Measurements from ENCODE around the gene NUTF2. TPM values are rescaled to one million over a fixed set of nuclear protein-coding genes. Genes with fewer than 3 reads are reported as not detected.

Gene NUTF2
- total RNA-seq, 2 experiments from 2014 or later, result 152 to 157 TPM

DNA sequence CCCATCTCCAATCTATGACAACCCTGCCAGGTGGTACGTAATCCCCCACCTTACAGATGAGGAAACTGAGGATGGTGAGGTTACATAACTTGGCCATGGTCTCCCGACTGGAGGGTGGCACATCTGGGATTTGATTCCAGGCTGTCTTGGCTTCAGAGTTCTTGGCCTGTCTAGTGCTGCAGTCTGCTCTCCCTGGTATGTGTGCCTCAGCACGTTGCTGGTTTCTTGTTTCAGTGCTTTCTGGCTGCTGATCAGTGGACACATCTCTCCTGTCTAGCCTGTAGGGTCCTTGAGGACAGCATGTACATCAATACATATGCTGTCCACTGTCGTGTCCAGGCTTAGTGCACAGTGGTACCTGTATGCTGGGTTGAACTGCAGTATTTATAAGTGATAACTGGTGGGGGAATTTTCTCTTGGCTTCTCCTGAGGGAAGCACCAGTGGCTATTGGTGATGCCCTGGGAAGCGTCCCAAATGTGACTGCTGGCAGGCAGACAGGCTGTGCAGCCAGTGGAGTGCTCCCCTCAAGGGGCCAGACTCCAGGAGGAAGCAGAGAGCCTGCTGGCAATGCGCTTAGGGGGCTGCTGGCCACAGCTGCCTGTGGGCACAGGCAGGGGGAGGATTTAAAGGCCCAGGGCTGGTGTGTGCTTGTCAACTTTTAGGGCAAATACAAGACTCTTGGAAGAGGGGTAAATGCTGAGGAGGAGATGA lies 70.6 kb downstream of the NUTF2 start:
- H3K4me3 Mint-ChIP-seq, result no peak overlapping the region
- ATAC-seq (peak; percentile 12), DNase-seq (no peak)
- H3K4me1 Mint-ChIP-seq (ENCODE audit: low read depth), result peaks cover 28% of the 10 kb centered on the region
- TF ChIP-seq, protein P1, sequence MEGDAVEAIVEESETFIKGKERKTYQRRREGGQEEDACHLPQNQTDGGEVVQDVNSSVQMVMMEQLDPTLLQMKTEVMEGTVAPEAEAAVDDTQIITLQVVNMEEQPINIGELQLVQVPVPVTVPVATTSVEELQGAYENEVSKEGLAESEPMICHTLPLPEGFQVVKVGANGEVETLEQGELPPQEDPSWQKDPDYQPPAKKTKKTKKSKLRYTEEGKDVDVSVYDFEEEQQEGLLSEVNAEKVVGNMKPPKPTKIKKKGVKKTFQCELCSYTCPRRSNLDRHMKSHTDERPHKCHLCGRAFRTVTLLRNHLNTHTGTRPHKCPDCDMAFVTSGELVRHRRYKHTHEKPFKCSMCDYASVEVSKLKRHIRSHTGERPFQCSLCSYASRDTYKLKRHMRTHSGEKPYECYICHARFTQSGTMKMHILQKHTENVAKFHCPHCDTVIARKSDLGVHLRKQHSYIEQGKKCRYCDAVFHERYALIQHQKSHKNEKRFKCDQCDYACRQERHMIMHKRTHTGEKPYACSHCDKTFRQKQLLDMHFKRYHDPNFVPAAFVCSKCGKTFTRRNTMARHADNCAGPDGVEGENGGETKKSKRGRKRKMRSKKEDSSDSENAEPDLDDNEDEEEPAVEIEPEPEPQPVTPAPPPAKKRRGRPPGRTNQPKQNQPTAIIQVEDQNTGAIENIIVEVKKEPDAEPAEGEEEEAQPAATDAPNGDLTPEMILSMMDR (IDR thresholded peaks at IDR 0.05), result no peak
- no peaks in the 10 kb centered on the region for H3K27me3 Mint-ChIP-seq
- H3K9me3 Mint-ChIP-seq, result no peaks in the 10 kb centered on the region
- H3K27ac Mint-ChIP-seq, result peak overlapping the region; percentile 82
- ChIA-PET POLR2A (interaction anchor here (1.2 to 1.5 kb wide), 2 partner anchors 18 to 76 kb away, joined by 3 to 6 read pairs; no protein-coding TSS in a partner anchor), CTCF (interaction anchor here (0.6 to 2.0 kb wide), 5 partner anchors 8 to 101 kb away, joined by 3 to 14 read pairs (median 8); no protein-coding TSS in a partner anchor)
- intact Hi-C loops (cut with micrococcal nuclease), result no loop called here
- peaks cover 2% of the 10 kb centered on the region for H3K36me3 Mint-ChIP-seq (ENCODE audit: low read depth)

DNA sequence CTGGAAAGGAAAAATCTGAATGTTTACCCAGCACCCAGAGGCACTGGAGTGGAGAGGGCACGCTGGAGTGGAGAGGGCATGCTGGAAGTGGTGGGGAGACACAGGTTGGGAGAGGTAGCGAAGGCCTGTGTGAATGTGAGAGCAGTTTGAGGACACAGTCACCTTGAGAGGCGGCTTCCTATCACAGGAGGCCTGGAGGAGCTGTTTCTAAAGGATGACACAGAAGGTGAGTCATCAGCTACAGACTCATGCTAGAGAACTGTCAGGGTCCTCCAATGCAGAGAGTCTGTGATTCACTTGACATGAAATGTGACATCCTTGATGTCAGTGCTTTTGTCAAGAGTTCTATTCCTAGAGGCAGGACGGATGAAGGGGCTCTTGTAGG lies 71.1 kb downstream of the NUTF2 start:
- Mint-ChIP-seq H3K27me3 (no peaks in the 10 kb centered on the region), H3K27ac (peak overlapping the region; percentile 82), H3K36me3 (ENCODE audit: low read depth) (peaks cover 2% of the 10 kb centered on the region), H3K9me3 (no peaks in the 10 kb centered on the region), H3K4me1 (ENCODE audit: low read depth) (peaks cover 30% of the 10 kb centered on the region), H3K4me3 (no peak overlapping the region)
- ATAC-seq (peak; percentile 100), DNase-seq (peak; percentile 75)
- TF ChIP-seq, protein P1 (IDR thresholded peaks at IDR 0.05), result no peak
- ChIA-PET CTCF (interaction anchor here (0.6 to 2.0 kb wide), 7 partner anchors 9 to 123 kb away, joined by 3 to 14 read pairs (median 3); no protein-coding TSS in a partner anchor), POLR2A (interaction anchor here (1.2 to 1.5 kb wide), 2 partner anchors 18 to 77 kb away, joined by 3 to 6 read pairs; no protein-coding TSS in a partner anchor)
- intact Hi-C loops (cut with micrococcal nuclease), result no loop called here

DNA sequence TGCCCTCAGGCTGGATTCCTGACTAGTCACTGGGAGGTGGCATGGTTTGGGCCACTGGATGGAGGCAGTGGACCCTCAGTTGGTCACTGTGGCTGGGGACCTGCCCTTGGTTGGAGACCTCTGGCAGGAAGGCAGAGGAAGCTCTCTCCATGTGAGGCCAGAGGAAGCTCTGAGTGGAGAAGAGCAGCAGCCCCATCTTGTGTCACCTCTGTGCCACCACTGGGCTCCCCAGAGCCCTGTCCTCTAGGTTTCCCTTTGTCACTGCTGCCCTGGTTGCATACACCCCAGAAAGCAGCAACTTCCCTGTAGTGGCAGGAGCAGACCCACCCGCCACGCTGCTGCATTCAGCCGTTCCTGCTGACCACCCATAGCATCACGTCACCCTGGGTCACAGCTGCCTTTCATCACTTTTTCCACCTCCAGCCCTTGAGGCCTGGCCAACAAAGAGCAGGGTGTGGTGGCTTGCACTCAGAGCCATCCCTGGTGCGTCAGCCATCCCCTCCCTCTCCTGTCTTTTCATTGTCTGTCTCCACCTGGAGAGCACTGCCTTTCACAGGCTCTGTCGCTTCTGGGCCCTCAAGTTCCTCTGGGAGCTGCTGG lies 73.0 kb downstream of the NUTF2 start:
- no peak overlapping the region for H3K4me3 Mint-ChIP-seq
- TF ChIP-seq, protein P1 (IDR thresholded peaks at IDR 0.05), result no peak
- peaks cover 30% of the 10 kb centered on the region for H3K4me1 Mint-ChIP-seq (ENCODE audit: low read depth)
- DNase-seq (no peak), ATAC-seq (no peak)
- peaks cover 2% of the 10 kb centered on the region for H3K36me3 Mint-ChIP-seq (ENCODE audit: low read depth)
- intact Hi-C loops (cut with micrococcal nuclease), result no loop called here
- ChIA-PET CTCF (interaction anchor here (0.7 to 2.1 kb wide), 8 partner anchors 9 to 145 kb away, joined by 3 to 18 read pairs (median 4); no protein-coding TSS in a partner anchor), POLR2A (interaction anchor here (1.0 to 1.4 kb wide), 3 partner anchors 15 to 26 kb away, joined by 3 to 4 read pairs (median 3); no protein-coding TSS in a partner anchor)
- H3K27ac Mint-ChIP-seq, result no peak overlapping the region
- no peaks in the 10 kb centered on the region for H3K27me3 Mint-ChIP-seq
- no peaks in the 10 kb centered on the region for H3K9me3 Mint-ChIP-seq

Other genes starting within 250 kb of the NUTF2 start
- gene CARMIL2, start 201.8 kb upstream of the NUTF2 start, total RNA-seq, result 100 to 1,000 TPM; 151 to 155 TPM
- gene ACD, start 186.7 kb upstream of the NUTF2 start, total RNA-seq, result 10 to 100 TPM; 50.8 to 53.7 TPM
- gene PARD6A, start 186.0 kb upstream of the NUTF2 start, total RNA-seq, result 1 to 10 TPM; 6.3 to 7.2 TPM
- gene ENKD1, start 180.2 kb upstream of the NUTF2 start, total RNA-seq, result 1 to 10 TPM; 8.4 to 8.9 TPM
- 1 to 10 TPM; 2.8 to 4.7 TPM for gene C16orf86, start 180.1 kb upstream of the NUTF2 start, total RNA-seq
- gene GFOD2, start 127.6 kb upstream of the NUTF2 start, total RNA-seq, result 10 to 100 TPM; 11.6 to 14.1 TPM
- gene RANBP10, start 40.4 kb upstream of the NUTF2 start, total RNA-seq, result 10 to 100 TPM; 15.9 to 18.9 TPM
- gene TSNAXIP1, start 40.0 kb upstream of the NUTF2 start, total RNA-seq, result under 1 TPM; 0.40 to 0.47 TPM
- gene THAP11, start 4.6 kb upstream of the NUTF2 start, total RNA-seq, result 10 to 100 TPM; 40.6 to 40.7 TPM
- 10 to 100 TPM; 40.4 to 42.2 TPM for gene CENPT, start 760 bp downstream of the NUTF2 start, total RNA-seq
- 10 to 100 TPM; 78.7 to 90.9 TPM for gene EDC4, start 26.1 kb downstream of the NUTF2 start, total RNA-seq
- gene NRN1L, start 38.0 kb downstream of the NUTF2 start, total RNA-seq, result under 1 TPM in 1 of 2 experiments, not detected in 1; 0.83 TPM
- gene PSKH1, start 46.3 kb downstream of the NUTF2 start, total RNA-seq, result 1 to 10 TPM; 8.4 to 8.5 TPM
- 1 to 10 TPM; 3.8 to 3.9 TPM for gene CTRL, start 84.9 kb downstream of the NUTF2 start, total RNA-seq
- 100 to 1,000 TPM; 205 to 206 TPM for gene PSMB10, start 89.9 kb downstream of the NUTF2 start, total RNA-seq
- 10 to 100 TPM; 10.6 to 14.3 TPM for gene LCAT, start 97.2 kb downstream of the NUTF2 start, total RNA-seq
- 10 to 100 TPM; 32.5 to 38.0 TPM for gene SLC12A4, start 121.7 kb downstream of the NUTF2 start, total RNA-seq
- gene DPEP3, start 133.6 kb downstream of the NUTF2 start, total RNA-seq, result under 1 TPM; 0.16 to 0.25 TPM
- gene DPEP2, start 152.6 kb downstream of the NUTF2 start, total RNA-seq, result 1 to 10 TPM; 2.9 TPM
- not detected for gene DPEP2NB, start 169.0 kb downstream of the NUTF2 start, total RNA-seq
- 10 to 100 TPM; 16.6 to 17.3 TPM for gene DDX28, start 176.3 kb downstream of the NUTF2 start, total RNA-seq
- gene DUS2, start 176.4 kb downstream of the NUTF2 start, total RNA-seq, result 10 to 100 TPM; 34.2 to 35.1 TPM
- 100 to 1,000 TPM; 102 to 104 TPM for gene NFATC3, start 238.4 kb downstream of the NUTF2 start, total RNA-seq

Measured in activated CD8-positive, alpha-beta T cell treated with anti-CD3 and anti-CD28 coated beads for 36 hours (primary cell).